Measurements from ENCODE around the gene IRX4.

Gene IRX4

GRCh38 chr5:1888541-1889251, 6.0 kb upstream of the IRX4 start:
- no peak for DNase-seq
- in situ Hi-C loops (cut with HindIII; ENCODE audit: low pct_ligation_motif_present, low sequenced_read_pairs), result no loop called here
- Histone ChIP-seq H3K4me3 (ENCODE audit: low read depth, low read length) (no peak overlapping the region), H3K27ac (no peak overlapping the region), H3K36me3 (replicated peaks) (no peaks in the 10 kb centered on the region), H3K27me3 (replicated peaks) (peaks cover 54% of the 10 kb centered on the region)
- TF ChIP-seq, protein P1, sequence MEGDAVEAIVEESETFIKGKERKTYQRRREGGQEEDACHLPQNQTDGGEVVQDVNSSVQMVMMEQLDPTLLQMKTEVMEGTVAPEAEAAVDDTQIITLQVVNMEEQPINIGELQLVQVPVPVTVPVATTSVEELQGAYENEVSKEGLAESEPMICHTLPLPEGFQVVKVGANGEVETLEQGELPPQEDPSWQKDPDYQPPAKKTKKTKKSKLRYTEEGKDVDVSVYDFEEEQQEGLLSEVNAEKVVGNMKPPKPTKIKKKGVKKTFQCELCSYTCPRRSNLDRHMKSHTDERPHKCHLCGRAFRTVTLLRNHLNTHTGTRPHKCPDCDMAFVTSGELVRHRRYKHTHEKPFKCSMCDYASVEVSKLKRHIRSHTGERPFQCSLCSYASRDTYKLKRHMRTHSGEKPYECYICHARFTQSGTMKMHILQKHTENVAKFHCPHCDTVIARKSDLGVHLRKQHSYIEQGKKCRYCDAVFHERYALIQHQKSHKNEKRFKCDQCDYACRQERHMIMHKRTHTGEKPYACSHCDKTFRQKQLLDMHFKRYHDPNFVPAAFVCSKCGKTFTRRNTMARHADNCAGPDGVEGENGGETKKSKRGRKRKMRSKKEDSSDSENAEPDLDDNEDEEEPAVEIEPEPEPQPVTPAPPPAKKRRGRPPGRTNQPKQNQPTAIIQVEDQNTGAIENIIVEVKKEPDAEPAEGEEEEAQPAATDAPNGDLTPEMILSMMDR (IDR thresholded peaks at IDR 0.05; ENCODE audit: low read depth, low read length, missing control alignments), result no peak

GRCh38 chr5:1887588-1888360, 5.0 kb upstream of the IRX4 start:
- H3K36me3 ChIP-seq (replicated peaks), result no peaks in the 10 kb centered on the region
- no peak for DNase-seq
- peaks cover 64% of the 10 kb centered on the region for H3K27me3 ChIP-seq (replicated peaks)
- in situ Hi-C loops (cut with HindIII; ENCODE audit: low pct_ligation_motif_present, low sequenced_read_pairs), result no loop called here
- H3K27ac ChIP-seq, result no peak overlapping the region
- TF ChIP-seq, protein P1 (IDR thresholded peaks at IDR 0.05; ENCODE audit: low read depth, low read length, missing control alignments), result no peak
- no peak overlapping the region for H3K4me3 ChIP-seq (ENCODE audit: low read depth, low read length)

DNA sequence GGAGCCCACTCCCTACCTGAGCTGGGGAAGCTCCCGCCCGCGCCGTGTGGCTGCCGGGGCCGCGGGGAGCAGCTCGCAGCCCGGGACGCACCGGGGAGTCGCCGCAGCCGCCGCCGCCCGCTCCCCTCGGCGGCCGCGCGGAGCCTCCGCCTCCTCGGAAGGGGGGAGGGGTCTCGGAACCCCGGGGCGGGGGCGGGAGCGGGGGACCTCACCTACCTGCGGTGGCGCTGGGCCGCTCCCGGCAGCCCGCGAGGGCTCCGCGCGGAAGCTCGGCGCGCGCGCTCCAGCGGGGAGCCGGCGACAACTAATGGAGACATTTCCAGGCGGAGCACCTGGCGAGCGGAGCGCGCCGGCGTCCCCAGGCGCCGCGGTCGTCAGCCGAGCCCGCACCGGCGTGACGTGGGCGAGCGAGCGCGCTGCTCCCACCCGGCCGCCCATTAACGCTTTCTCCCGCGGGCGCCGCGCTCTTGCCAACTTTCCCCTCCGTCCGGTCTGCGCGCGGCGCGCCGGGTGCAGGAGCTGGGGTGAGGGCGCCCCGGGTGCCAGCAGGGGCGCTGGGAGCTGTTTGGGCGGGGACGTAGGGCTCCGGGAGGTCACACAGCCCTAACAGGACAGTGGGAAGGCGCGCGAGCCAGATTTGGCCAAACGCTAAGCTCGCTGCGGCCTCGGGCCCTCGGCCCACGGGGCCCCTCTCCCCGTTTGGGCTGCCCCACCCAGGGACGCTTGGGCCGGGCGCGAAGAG, 4.3 kb upstream of the IRX4 start:
- H3K4me3 ChIP-seq (ENCODE audit: low read depth, low read length), result no peak overlapping the region
- no peak for DNase-seq
- TF ChIP-seq, protein P1 (IDR thresholded peaks at IDR 0.05; ENCODE audit: low read depth, low read length, missing control alignments), result no peak
- peaks cover 70% of the 10 kb centered on the region for H3K27me3 ChIP-seq (replicated peaks)
- no peaks in the 10 kb centered on the region for H3K36me3 ChIP-seq (replicated peaks)
- in situ Hi-C loops (cut with HindIII; ENCODE audit: low pct_ligation_motif_present, low sequenced_read_pairs), result no loop called here
- no peak overlapping the region for H3K27ac ChIP-seq

DNA sequence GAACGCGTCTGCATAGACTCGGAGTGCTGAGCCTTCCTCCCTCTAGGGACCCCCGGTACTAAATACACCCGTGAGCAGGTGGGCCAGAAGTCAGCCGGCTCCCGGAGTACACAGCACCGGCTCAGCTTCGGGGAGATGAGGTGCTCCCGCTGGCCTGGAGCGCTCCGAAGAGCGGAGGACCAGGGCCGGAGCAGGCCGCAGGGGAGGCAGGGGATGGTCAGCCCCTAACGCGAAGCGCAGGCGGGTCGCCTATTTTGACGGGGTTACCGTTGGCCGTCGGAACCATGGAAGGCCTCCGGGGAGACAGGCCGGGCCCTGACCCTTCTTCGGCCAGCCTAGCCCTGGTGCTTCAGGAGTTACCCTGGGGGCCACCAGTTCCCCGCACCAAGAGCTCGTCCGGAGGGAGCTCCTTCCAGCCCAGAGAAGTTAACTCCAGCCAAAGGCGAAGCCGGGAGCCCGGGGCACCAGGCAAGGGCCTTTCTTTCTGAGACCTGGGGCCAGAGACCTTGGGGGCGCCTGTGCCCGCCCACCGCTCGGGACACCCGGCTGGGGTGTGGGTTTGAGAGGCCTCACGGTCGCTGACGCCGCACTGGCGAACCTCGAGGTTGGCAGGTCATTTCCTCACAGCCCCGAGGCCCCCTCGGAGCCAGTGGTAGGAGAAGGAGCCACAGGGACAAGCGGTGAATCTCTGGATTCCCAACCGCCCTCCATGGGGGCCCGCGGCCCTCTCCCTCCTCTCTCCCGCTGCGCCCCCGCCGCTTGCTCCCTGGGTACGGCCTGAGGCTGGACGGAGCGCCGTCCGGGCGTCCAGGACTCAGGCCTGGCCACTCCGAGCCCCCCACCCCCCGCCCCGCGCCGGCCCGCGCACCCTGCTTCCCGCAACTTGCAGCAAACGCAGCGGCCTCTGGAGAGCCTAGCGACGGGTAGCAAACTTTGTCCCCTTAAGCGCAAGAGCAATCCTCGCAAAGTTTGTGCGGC, 3.4 kb upstream of the IRX4 start:
- Histone ChIP-seq H3K36me3 (replicated peaks) (no peaks in the 10 kb centered on the region), H3K27me3 (replicated peaks) (peaks cover 78% of the 10 kb centered on the region), H3K27ac (no peak overlapping the region), H3K4me3 (ENCODE audit: low read depth, low read length) (no peak overlapping the region)
- in situ Hi-C loops (cut with HindIII; ENCODE audit: low pct_ligation_motif_present, low sequenced_read_pairs), result no loop called here
- no peak for DNase-seq
- TF ChIP-seq, protein P1 (IDR thresholded peaks at IDR 0.05; ENCODE audit: low read depth, low read length, missing control alignments), result no peak

DNA sequence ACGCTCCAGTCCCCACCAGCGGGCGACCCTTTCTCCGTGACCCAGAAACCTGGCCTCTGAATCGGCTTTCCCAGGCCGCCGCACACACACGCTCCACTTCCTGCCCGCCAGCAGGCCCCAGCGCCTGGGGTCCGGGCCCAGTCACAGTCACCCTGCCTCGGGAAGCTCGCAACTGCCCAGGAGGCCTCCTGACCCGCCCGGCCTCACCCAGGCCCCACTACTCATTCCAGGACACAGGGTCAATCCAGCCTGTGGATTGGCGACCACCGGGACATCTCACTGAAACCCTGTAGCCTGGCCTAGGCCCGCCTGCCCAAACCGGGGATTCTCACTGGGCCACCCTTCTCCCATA, 2.7 kb upstream of the IRX4 start:
- TF ChIP-seq, protein P1 (IDR thresholded peaks at IDR 0.05; ENCODE audit: low read depth, low read length, missing control alignments), result no peak
- Histone ChIP-seq H3K27ac (no peak overlapping the region), H3K4me3 (ENCODE audit: low read depth, low read length) (no peak overlapping the region), H3K36me3 (replicated peaks) (no peaks in the 10 kb centered on the region), H3K27me3 (replicated peaks) (peaks cover 80% of the 10 kb centered on the region)
- no peak for DNase-seq
- in situ Hi-C loops (cut with HindIII; ENCODE audit: low pct_ligation_motif_present, low sequenced_read_pairs), result no loop called here
